HG03571 (cell line): ENCODE data around the gene EGFR.
"Not testable (repeated sequence)": the region's sequence is repeated elsewhere in the genome, so short reads cannot be mapped to it uniquely, and the experiment has no call there.

ENCODE experiments used
- ATAC-seq: cut with Tn5 transposase; IDR thresholded peaks from one replicate; pipeline ENCODE4 v1.9.1; 2021; ENCODE audit not compliant: unreplicated experiment

EGFR gene

GRCh38 chr7:55164527-55164926 is 145.7 kb downstream of the EGFR start:
- ATAC-seq = no peak

DNA sequence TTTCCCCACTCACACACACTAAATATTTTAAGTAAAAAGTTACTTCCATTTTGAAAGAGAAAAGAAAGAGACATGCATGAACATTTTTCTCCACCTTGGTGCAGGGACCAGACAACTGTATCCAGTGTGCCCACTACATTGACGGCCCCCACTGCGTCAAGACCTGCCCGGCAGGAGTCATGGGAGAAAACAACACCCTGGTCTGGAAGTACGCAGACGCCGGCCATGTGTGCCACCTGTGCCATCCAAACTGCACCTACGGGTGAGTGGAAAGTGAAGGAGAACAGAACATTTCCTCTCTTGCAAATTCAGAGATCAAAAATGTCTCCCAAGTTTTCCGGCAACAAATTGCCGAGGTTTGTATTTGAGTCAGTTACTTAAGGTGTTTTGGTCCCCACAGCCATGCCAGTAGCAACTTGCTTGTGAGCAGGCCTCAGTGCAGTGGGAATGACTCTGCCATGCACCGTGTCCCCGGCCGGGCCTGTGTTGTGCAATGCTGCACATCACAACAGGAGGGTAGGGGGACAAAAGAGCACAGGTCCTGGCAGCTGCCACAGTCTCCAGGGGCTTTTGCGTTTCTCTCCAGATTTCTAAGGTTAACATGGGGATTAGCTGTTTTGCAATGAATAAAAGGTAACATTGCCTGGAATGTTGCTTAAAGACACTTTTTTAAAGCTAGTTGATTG is 146.5 kb downstream of the EGFR start:
- ATAC-seq = no peak

- not testable (repeated sequence) for ATAC-seq
Measured at GRCh38 chr7:55167296-55167695, 148.5 kb downstream of the EGFR start.

DNA sequence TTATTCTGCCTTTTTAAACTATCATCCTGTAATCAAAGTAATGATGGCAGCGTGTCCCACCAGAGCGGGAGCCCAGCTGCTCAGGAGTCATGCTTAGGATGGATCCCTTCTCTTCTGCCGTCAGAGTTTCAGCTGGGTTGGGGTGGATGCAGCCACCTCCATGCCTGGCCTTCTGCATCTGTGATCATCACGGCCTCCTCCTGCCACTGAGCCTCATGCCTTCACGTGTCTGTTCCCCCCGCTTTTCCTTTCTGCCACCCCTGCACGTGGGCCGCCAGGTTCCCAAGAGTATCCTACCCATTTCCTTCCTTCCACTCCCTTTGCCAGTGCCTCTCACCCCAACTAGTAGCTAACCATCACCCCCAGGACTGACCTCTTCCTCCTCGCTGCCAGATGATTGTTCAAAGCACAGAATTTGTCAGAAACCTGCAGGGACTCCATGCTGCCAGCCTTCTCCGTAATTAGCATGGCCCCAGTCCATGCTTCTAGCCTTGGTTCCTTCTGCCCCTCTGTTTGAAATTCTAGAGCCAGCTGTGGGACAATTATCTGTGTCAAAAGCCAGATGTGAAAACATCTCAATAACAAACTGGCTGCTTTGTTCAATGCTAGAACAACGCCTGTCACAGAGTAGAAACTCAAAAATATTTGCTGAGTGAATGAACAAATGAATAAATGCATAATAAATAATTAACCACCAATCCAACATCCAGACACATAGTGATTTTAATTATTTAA is 151.7 kb downstream of the EGFR start:
- ATAC-seq = no peak

- no peak for ATAC-seq
Measured at GRCh38 chr7:55171157-55171556, 152.3 kb downstream of the EGFR start.

DNA sequence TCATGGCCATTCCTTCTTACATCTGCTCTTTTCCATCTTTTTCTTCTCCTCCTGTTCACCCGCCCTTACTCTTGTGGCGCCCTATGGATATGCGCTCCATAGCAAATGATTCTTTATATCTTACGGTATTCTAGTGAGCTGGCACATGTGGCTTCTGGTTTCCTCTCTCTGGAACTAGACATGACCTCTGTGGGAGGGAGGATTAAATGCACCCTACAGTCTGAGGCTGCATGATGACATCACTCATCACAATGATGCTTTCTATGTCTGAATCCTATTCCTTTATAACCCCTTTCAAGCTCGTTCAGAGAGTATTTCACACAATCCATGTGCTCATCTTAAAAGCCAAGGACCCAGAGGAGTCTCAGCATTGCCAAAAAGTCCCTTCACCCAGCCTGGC is 153.3 kb downstream of the EGFR start:
- no peak for ATAC-seq

DNA sequence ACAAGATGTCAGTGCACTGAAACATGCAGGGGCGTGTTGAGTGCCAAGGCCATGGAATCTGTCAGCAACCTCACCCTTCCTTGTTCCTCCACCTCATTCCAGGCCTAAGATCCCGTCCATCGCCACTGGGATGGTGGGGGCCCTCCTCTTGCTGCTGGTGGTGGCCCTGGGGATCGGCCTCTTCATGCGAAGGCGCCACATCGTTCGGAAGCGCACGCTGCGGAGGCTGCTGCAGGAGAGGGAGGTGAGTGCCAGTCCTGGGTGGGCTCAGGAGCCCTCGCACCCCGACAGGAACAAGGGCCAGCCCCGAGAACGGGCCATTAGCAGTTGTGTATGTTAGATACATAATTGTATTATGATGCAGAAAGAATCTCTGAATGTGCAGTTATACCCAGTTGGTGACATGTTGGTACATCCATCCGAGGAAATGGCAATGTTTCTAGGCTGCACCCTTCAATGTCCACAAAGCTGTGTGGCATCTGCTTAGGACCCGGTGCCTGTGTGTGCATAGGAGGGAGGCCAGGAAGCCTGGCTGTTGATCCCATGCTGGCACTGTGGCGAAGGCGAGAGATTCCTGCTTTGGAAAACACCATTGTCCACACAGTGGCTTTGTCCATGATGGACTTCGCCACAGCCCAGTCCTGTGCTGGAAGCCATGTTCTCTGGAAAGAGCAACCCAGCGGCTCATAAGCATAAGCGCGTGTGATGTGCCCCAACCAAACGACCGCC is 154.2 kb downstream of the EGFR start:
- ATAC-seq = no peak

- ATAC-seq = no peak
Measured at GRCh38 chr7:55173671-55174070, 154.9 kb downstream of the EGFR start.

GRCh38 chr7:55174456-55174855 is 155.6 kb downstream of the EGFR start:
- ATAC-seq = no peak

GRCh38 chr7:55174856-55175255 is 156.0 kb downstream of the EGFR start:
- no peak for ATAC-seq

- ATAC-seq = no peak
Measured at GRCh38 chr7:55177068-55177530, 158.3 kb downstream of the EGFR start.

GRCh38 chr7:55177589-55178261 is 158.9 kb downstream of the EGFR start:
- no peak for ATAC-seq

- no peak for ATAC-seq
Measured at GRCh38 chr7:55178292-55178862, 159.6 kb downstream of the EGFR start.

DNA sequence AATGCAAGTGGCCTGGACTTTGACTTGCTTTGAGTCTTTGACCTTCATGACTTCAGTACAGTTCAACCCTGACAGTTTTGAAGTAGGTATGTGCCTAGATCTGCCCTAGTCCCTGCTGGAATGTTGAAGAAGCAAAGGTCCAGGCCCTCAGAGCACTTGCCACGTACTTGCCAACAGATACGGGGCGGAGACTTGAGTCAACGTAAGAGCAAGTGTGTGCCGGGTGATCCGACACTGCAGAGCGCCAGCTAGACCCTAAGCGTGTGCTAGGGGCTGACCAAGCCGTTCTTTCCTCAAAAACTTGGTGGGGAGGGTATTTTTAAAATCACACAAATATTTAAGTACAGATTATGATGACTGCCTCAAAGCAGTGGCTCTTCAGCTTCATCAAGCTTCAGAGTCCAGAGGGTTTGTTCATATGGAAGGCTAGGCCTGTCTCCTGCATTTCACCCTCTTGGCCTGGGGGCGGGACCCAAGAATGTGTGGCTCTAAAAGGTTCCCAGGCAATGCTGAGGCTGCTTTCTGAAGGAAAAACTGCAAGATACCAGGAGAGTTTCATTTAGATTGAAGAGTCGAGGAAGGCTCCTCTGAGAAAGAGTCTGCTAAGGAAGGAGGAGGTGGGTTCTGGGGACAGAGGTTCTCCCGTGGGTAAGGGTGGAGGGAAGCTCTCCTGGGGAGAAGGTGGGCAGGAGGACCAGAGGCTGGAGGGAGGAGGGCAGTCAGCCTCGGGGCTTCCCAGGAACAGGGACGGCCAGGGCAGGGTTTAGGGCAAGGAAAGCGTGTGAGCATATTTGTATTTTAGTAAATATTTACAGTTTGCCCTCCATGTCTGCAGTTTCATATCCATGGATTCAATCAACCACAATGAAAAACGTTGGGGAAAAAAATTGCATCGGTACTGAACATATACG is 160.3 kb downstream of the EGFR start:
- ATAC-seq = no peak

GRCh38 chr7:55179931-55180682 is 161.3 kb downstream of the EGFR start:
- no peak for ATAC-seq

DNA sequence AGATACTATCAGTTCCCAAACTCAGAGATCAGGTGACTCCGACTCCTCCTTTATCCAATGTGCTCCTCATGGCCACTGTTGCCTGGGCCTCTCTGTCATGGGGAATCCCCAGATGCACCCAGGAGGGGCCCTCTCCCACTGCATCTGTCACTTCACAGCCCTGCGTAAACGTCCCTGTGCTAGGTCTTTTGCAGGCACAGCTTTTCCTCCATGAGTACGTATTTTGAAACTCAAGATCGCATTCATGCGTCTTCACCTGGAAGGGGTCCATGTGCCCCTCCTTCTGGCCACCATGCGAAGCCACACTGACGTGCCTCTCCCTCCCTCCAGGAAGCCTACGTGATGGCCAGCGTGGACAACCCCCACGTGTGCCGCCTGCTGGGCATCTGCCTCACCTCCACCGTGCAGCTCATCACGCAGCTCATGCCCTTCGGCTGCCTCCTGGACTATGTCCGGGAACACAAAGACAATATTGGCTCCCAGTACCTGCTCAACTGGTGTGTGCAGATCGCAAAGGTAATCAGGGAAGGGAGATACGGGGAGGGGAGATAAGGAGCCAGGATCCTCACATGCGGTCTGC is 162.2 kb downstream of the EGFR start:
- no peak for ATAC-seq

- ATAC-seq = no peak
Measured at GRCh38 chr7:55181762-55182161, 162.9 kb downstream of the EGFR start.

GRCh38 chr7:55183897-55184296 is 165.1 kb downstream of the EGFR start:
- ATAC-seq = no peak

DNA sequence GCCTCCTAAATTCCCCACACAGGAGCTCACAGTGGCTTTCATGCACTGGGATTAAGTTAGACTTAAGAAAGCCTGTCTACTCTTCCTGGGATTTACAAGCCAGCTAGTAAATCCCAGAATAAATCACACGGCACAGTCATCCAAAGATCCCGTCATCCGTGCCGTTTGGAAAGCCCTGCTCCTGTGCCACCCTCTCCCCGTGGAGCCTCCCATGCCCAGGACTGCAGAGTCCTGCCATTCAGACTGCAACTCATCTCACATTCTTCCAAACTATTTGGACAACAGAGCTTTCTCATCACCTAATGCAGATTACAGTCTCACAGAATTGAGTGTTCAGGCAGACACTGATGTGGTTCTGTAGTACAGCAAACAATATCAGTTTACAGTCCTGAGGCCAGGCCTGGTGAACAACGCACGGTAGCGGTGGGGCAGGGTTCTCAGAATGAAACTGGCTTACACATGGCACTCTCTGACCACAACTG is 166.5 kb downstream of the EGFR start:
- no peak for ATAC-seq
